Measurements from ENCODE around the gene LRRC14B.
A peak's percentile ranks its signal among the peaks of the same experiment; 100 is the strongest.

Gene LRRC14B

DNA sequence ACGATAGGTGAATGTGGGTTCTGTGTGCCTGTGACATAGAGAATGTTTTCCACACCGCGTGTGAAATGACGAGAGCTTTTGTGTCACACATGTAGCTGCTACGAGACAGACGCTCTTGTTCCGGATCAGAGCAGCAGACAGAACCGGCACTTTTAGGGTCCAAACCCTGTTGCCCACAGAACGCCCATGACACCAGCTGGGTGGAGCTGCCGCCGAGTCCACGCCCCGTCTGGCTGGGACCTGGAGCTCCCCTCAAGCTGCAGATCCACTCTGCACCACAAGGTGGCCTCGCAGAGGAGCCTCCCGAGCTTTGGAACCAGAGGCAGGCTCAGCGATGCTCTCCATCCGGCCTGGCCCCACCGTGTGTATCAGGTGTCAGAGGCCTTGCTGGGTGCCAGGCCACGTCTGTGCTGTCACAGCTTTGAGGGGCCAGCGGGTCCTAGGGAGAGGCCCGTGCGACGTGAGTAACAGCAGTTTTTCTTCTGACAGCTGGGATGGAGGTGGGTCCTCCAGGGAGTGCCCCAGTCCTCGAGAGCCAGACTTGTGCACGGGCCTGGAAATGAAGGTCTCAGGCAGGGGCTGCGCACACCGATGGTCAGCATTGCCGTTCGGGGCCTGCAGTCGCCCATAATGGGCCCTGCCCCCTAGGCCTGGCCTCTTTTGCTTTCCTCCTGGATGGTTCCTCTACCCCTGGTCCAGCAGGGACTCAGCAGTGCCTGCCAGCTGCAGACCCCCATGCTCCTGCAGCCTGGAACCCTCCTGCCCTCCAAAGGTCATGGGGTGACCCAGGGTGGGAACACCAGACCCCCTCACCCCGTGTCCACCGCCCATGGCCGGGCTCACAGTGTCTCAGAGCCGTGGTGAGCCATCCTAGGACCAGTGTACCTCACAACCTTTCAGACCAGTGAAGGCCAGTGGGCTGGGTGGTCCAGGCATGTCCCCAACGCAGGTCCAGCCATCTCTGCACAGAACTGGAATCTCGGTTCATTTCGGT is 2.5 kb upstream of the LRRC14B start:
- TF ChIP-seq, protein P1, sequence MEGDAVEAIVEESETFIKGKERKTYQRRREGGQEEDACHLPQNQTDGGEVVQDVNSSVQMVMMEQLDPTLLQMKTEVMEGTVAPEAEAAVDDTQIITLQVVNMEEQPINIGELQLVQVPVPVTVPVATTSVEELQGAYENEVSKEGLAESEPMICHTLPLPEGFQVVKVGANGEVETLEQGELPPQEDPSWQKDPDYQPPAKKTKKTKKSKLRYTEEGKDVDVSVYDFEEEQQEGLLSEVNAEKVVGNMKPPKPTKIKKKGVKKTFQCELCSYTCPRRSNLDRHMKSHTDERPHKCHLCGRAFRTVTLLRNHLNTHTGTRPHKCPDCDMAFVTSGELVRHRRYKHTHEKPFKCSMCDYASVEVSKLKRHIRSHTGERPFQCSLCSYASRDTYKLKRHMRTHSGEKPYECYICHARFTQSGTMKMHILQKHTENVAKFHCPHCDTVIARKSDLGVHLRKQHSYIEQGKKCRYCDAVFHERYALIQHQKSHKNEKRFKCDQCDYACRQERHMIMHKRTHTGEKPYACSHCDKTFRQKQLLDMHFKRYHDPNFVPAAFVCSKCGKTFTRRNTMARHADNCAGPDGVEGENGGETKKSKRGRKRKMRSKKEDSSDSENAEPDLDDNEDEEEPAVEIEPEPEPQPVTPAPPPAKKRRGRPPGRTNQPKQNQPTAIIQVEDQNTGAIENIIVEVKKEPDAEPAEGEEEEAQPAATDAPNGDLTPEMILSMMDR (conservative IDR thresholded peaks at IDR 0.05; ENCODE audit: low read depth, low read length), result peak; percentile 94
- no peak overlapping the region for H3K4me3 ChIP-seq (ENCODE audit: low read depth, low read length)
- DNase-seq (ENCODE audit: low read depth), result peak; percentile 88

DNA sequence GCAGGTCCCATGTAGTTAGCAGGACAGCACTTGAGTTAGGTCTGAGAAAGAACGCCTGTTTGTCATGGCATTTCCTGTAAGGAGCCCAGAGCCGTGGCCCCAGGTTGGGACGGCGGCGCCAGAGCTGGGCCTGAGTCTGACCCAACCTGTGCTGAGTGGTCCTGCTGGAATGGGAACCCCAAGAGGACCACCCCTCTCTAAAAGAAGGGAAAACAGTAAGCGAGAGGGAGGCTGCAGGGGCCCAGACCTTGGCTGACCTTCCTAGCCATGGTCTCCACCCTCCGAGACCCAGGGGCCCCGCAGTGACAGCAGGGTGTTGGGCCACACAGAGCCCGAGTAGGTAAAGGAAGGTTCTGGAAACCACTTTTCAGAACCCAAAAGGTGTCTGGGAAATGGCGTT is 1.8 kb upstream of the LRRC14B start:
- DNase-seq (ENCODE audit: low read depth), result no peak
- H3K4me3 ChIP-seq (ENCODE audit: low read depth, low read length), result no peak overlapping the region
- TF ChIP-seq, protein P1 (conservative IDR thresholded peaks at IDR 0.05; ENCODE audit: low read depth, low read length), result no peak

DNA sequence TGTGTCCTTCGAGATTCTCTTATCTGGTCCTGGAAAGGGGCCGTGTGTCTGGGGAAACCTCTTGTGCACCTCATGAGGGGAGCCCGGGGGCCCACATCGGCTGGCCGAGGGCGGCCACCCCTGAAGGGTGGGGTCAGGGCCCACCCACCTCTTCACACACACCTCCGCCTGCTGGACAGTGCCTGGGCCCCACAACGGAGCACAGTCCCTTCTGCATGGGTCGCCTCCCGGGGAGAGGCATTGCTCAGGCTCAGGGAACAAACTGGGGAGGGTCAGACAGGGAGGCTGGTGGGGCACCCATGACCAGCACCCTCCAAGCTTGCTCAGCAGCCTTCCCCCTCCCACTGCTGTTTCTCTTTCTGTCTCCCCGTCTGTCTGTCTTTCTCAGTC is 1.3 kb upstream of the LRRC14B start:
- no peak overlapping the region for H3K4me3 ChIP-seq (ENCODE audit: low read depth, low read length)
- DNase-seq (ENCODE audit: low read depth), result no peak
- TF ChIP-seq, protein P1 (conservative IDR thresholded peaks at IDR 0.05; ENCODE audit: low read depth, low read length), result no peak

DNA sequence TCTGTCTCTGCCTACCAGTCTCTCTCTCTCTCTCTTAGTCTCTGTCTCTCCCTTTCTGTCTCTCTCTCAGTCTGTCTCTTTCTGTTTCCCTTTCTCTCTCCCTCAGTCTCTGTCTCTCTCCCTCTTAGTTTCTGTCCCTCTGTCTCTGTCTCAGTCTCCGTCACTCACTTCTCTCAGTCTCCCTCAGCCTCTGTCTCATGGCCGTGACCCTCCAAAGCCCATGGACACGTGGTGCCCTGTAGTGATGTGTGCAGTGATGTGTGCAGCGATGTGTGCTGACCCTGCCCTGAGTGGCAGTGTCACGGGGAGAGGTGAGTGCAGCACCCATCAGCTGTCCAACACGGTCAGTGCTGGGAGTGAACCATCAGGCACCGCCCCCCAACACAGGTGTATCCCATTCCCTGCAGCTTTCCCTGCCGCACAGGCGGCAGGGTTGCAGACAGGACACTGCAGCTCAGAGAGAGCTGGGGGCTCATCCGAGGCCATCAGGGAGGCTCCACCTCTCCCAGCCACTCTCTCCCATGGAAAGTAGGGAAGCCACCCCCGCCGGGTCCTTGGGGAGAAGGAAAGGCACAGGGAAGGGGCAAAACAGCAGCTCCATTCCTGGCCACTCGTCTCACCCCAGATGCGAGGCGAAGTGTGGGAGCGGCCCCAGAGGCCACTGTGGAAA is 794 bp upstream of the LRRC14B start:
- DNase-seq (ENCODE audit: low read depth), result no peak
- H3K4me3 ChIP-seq (ENCODE audit: low read depth, low read length), result no peak overlapping the region
- TF ChIP-seq, protein P1 (conservative IDR thresholded peaks at IDR 0.05; ENCODE audit: low read depth, low read length), result no peak

GRCh38 chr5:191949-192690 is 825 bp downstream of the LRRC14B start:
- DNase-seq (ENCODE audit: low read depth), result no peak
- no peak overlapping the region for H3K4me3 ChIP-seq (ENCODE audit: low read depth, low read length)
- TF ChIP-seq, protein P1 (conservative IDR thresholded peaks at IDR 0.05; ENCODE audit: low read depth, low read length), result no peak

- TF ChIP-seq, protein P1 (conservative IDR thresholded peaks at IDR 0.05; ENCODE audit: low read depth, low read length), result no peak
- no peak overlapping the region for H3K4me3 ChIP-seq (ENCODE audit: low read depth, low read length)
- DNase-seq (ENCODE audit: low read depth), result no peak
Measured at GRCh38 chr5:192691-192969, 1.3 kb downstream of the LRRC14B start.
